GM19395 (cell line): Measurements from ENCODE around the gene LPCAT1.
"Not testable (repeated sequence)": the region's sequence is repeated elsewhere in the genome, so short reads cannot be mapped to it uniquely, and the experiment has no call there.

Source experiments
- ATAC-seq: cut with Tn5 transposase; IDR thresholded peaks from one replicate; pipeline ENCODE4 v1.9.1; 2021; ENCODE audit warnings: mild to moderate bottlenecking, moderate library complexity; ENCODE audit not compliant: unreplicated experiment

The LPCAT1 gene

GRCh38 chr5:1523793-1524480 is at the start of gene LPCAT1:
Gene LPCAT1, minus strand, starts transcription at chr5:1523960. Its CDS starts 116 bp downstream, at chr5:1523844.
- peak; percentile 76 for ATAC-seq

DNA sequence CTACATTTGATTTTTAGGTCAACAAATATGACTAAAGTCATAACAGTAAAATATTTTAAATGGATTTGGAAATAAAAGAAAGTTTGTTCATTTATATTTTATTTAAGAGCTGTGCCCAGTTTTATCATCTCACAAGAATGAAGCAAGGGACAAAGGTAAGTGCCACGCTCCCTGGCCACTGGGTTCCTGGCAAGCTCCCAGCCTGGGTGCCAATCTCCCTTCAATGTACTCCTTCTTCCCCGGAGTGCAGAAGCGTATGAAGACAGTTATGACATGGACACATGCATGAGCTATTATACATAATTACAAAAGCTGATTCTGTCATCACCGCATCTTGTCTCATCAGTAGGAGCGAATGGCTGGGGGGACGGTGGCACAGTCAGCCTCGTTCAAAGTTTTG is 48.1 kb upstream of the LPCAT1 start:
- ATAC-seq, result not testable (repeated sequence)

- ATAC-seq, result no peak
Measured at GRCh38 chr5:1570975-1571374, 47.2 kb upstream of the LPCAT1 start.

GRCh38 chr5:1568201-1568979 is 44.6 kb upstream of the LPCAT1 start:
- ATAC-seq, result no peak

- not testable (repeated sequence) for ATAC-seq
Measured at GRCh38 chr5:1567527-1568200, 43.9 kb upstream of the LPCAT1 start.

GRCh38 chr5:1565737-1566734 is 42.3 kb upstream of the LPCAT1 start:
- ATAC-seq, result no peak

- no peak for ATAC-seq
Measured at GRCh38 chr5:1564824-1565736, 41.3 kb upstream of the LPCAT1 start.

GRCh38 chr5:1564182-1564748 is 40.5 kb upstream of the LPCAT1 start:
- ATAC-seq, result no peak

DNA sequence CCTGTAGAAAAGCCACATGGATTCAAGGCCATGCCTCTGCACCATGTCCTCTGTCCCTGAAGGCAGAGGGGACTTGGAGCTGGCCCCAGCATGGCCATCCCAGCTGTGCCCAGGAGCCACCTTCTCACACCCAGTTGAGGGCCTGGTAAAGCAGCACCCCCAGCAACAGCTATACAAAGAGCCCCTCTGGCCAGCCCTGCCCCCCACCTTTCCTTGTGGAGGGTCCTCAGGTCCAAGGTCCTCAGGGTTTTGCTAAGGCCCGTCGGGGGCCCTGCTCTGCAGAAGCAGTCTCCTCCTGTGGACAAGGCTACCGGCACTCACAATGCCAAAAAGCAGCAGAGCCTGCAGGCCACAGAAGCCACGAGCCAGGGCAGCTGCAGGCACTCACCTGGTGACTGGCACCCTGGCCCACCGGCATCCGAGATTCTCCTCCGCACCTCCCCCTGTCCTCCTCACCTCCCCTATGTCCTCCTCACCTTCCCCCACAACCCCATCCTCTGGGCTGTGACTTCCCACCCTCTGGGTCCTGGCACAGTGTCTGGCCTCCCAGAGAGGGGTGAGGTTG is 39.9 kb upstream of the LPCAT1 start:
- no peak for ATAC-seq

GRCh38 chr5:1563051-1563461 is 39.3 kb upstream of the LPCAT1 start:
- no peak for ATAC-seq

GRCh38 chr5:1562599-1562998 is 38.8 kb upstream of the LPCAT1 start:
- no peak for ATAC-seq

DNA sequence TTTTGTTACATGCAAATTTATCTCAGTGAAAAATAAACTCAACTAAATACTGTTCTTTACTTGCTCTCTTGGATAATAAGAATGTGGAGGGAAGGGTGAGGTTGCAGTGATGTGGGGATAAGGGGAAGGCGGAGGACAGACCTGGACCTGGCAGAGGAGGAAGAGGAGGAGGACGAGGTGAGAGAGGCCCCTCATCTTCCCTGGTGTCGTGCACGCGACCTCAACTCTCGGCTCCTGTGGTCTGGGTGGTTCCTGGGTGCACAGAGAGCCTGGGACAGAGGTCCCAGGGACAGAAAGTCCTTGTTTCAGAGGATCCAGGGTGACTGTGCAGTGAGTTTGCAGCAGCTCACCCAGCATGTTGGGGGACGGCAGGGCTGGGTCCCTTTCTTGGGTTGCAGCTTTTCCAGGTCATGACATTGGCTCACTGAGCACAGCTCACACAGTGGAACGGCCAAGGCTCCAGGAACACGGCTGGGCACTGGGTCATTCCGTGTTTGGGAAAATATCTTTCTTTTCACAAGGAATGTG is 37.7 kb upstream of the LPCAT1 start:
- no peak for ATAC-seq

- ATAC-seq, result not testable (repeated sequence)
Measured at GRCh38 chr5:1560499-1560898, 36.7 kb upstream of the LPCAT1 start.

GRCh38 chr5:1558944-1559343 is 35.2 kb upstream of the LPCAT1 start:
- no peak for ATAC-seq

DNA sequence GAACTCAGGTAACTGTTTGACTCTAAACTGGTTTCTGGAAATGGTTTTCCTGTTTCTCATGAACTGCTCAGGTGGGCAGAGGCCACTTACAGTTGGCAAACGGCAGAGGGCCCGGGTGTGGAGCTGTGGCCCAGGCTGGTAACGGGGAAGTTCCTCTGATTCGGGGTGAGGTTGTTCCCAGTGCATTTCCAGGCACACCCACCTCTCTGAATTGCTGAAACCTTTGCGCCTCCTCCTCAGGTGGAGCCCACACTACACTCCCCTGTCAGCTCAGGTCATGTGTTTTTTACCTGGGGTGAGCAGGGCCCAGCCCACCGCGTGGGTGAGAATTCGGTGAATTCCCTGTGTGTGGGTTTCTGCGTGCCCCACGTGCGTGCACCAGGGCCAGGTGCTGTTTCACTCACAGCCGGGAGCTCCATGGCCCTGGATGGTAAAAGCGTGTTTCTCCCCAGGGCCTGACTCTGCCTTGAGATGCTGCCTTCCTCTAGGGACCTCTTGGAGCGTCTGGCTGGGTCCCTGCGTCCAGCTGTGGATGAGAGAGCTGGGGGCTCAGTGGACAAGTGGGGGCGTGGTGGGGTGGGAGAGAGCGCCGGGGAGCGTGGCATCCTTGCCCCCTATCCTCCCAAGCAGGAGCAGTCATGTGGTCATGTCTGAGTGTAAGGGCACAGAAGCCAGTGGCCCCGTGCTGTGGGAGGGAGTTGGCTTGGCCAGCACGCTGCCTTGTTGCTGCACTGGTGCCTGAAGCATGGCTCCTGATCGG is 33.5 kb upstream of the LPCAT1 start:
- no peak for ATAC-seq

DNA sequence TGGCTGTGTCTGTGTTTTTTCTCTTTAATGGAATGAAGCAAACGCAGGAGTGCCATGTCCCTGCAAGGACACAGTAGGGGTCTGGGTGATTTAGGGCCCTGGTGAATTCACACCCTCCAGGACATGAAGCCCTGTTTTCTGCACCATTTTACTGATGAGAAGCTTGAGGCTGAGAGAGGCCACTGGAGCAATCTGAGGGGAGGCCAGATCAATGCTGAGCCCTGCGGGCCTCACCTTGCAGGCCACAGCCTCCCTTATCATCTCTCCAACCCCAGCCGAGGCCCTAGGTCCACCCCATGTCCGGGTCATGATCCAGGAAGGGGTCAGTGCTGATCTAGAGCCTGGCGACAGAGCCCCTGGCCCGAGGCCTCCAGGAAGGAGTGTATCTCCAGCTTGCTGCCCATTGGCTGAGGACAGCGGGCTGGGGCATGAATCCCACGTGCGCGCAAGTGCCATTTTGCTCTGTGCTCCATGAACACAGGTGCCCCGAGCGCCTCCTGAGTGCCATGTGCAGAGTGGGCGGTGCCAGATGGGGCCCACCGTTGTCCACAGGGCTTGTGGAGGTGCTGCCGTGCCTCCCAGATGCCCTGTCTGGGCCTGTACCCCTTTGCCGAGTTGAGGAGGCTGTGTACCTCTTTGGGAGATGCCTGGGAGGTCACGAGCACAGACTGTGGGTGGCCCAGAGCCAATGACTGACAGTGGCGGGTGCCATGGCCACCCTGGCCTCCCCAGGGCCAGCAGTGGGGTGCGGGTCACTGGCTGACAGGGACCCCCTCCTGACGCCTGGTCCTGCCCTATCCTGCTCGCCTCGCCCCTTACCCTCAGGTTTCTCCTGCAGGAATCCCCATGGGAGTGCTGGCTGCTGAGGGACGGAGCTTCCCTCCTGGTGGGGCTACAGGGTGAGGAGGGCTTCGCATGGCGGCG is 32.3 kb upstream of the LPCAT1 start:
- ATAC-seq, result no peak
